ENCODE results near the gene DENND1A.

Gene DENND1A

GRCh38 chr9:123584202-123585176 is 345.4 kb downstream of the DENND1A start:
- no peak for DNase-seq (ENCODE audit: low read depth in 2 of 2)

GRCh38 chr9:123583646-123584045 is 346.3 kb downstream of the DENND1A start:
- DNase-seq (ENCODE audit: low read depth in 2 of 2) = no peak

DNA sequence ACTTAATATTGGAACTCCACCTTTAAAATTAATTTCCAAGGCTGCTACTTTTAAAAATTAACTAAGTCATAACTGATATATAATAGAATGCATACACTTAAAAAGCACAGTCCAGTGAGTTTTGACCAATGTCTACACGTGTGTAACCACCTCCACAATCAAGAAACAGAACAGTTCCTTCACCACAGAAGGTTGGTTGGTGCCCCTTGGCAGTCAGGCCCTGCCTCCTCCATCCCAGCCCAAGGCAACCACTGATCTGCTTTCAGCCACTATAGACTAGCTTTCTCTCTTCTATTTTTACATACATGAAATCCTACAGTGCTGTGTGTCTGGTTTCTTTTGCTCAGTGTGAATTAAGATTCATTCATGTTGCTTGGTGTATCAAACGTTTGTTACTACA is 358.7 kb downstream of the DENND1A start:
- no peak for DNase-seq (ENCODE audit: low read depth in 2 of 2)

- no peak for DNase-seq (ENCODE audit: low read depth in 2 of 2)
Observed at GRCh38 chr9:123568691-123569688, 360.9 kb downstream of the DENND1A start.

GRCh38 chr9:123567013-123567412 is 362.9 kb downstream of the DENND1A start:
- DNase-seq (ENCODE audit: low read depth in 2 of 2) = no peak

- DNase-seq (ENCODE audit: low read depth in 2 of 2) = no peak
Observed at GRCh38 chr9:123564652-123565051, 365.3 kb downstream of the DENND1A start.

GRCh38 chr9:123562844-123563346 is 367.0 kb downstream of the DENND1A start:
- peak; percentile 4 to 11 for DNase-seq (ENCODE audit: low read depth in 2 of 2)

GRCh38 chr9:123561046-123561445 is 368.9 kb downstream of the DENND1A start:
- no peak for DNase-seq (ENCODE audit: low read depth in 2 of 2)

- no peak for DNase-seq (ENCODE audit: low read depth in 2 of 2)
Observed at GRCh38 chr9:123556464-123557435, 373.2 kb downstream of the DENND1A start.

DNA sequence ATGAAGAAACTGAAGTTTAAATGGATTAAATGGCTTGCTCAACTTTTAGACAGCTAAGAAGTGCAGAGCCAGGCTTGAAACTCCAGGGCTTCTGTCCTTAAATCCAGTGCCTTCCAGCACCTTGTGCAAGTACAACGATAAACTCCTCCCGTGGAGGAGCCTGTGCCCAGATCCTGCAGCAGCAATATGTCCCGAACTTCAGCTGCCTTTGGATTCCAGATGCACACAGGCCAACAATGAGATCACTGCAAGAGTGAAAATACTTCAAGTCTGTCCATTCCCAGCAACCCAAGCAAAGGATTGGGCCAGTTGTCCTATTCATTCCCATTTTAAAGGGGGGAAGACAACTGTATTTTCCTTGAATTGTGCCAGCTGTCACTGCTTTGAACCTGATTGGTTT is 374.3 kb downstream of the DENND1A start:
- DNase-seq (ENCODE audit: low read depth in 2 of 2) = no peak

GRCh38 chr9:123552530-123552929 is 377.4 kb downstream of the DENND1A start:
- DNase-seq (ENCODE audit: low read depth in 2 of 2) = no peak

DNA sequence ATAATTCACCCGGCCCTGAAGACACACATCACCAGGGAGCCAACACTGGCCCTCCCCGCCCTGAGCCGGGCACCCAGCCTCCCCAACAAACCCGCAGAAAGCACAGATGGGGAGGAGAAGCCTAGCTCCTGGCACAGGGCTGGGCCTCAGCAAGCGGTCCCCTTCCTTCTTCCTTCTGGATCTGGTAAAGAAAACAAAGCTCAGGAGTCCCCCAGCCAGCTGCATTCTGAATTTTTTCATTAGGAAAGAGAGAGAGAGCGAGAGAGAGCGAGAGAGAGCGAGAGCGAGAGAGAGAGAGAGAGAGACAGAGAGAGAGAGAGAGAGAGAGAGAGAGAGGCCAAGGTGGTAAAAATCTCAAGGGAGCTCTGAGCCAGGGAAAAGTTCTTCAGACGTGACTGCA is 378.2 kb downstream of the DENND1A start:
- DNase-seq (ENCODE audit: low read depth in 2 of 2) = no peak

GRCh38 chr9:123550797-123551196 is 379.1 kb downstream of the DENND1A start:
- DNase-seq (ENCODE audit: low read depth in 2 of 2) = no peak

DNA sequence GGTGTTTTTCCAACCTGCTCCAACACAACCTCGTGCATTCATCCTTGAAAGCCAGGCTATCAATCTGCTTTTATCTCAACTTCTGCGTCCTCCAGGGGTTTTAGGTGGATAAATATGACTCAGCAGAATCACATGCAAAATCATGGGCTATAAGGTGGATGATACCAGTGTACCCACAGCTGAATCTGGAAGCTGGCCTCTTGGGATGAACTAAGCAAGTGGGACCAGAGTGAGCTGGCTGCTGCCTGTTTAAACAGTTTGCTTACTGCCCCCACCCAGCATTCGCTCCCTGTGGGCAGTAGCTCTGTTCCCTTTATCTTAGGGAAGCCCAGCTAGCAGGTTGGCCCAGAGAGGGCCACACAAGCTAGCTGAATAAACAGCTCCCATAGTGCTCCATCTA is 379.9 kb downstream of the DENND1A start:
- DNase-seq (ENCODE audit: low read depth in 2 of 2) = no peak

- peak; percentile 43 to 51 for DNase-seq (ENCODE audit: low read depth in 2 of 2)
Observed at GRCh38 chr9:123548741-123549545, 381.0 kb downstream of the DENND1A start.

GRCh38 chr9:123544007-123544827 is 385.7 kb downstream of the DENND1A start:
- DNase-seq (ENCODE audit: low read depth in 2 of 2) = no peak

- DNase-seq (ENCODE audit: low read depth in 2 of 2) = no peak
Observed at GRCh38 chr9:123543492-123543891, 386.4 kb downstream of the DENND1A start.

- no peak for DNase-seq (ENCODE audit: low read depth in 2 of 2)
Observed at GRCh38 chr9:123542435-123543225, 387.3 kb downstream of the DENND1A start.

All from stimulated activated CD8-positive, alpha-beta memory T cell treated with anti-CD3 and anti-CD28 coated beads, Interleukin-2, amount 100 ng/mL, for 48 hours (primary cell).